GM10266 (cell line): Measurements from ENCODE around the gene TMEM167A.
"Not testable (repeated sequence)": the region's sequence is repeated elsewhere in the genome, so short reads cannot be mapped to it uniquely, and the experiment has no call there.

Source experiments
- DNase-seq: peaks from one replicate; pipeline ENCODE4 v3.0.0; 2012; ENCODE audit errors: extremely low spot score
- CTCF ChIP-seq: IDR thresholded peaks from 2 replicates; pipeline ENCODE4 v1.5.1; 2012; ENCODE audit warnings: mild to moderate bottlenecking, low read depth; ENCODE audit not compliant: control insufficient read depth, insufficient read depth; ENCODE audit errors: missing control alignments

Gene TMEM167A

GRCh38 chr5:83069096-83069799 is 7.9 kb downstream of the TMEM167A start:
- DNase-seq, result no peak
- TF ChIP-seq CTCF, result no peak

GRCh38 chr5:83067377-83067776 is 9.8 kb downstream of the TMEM167A start:
- DNase-seq, result not testable (repeated sequence)

- DNase-seq, result no peak
- TF ChIP-seq CTCF, result no peak
Measured at GRCh38 chr5:83066548-83067110, 10.6 kb downstream of the TMEM167A start.

- no peak for DNase-seq
- TF ChIP-seq CTCF, result no peak
Measured at GRCh38 chr5:83059341-83059740, 17.9 kb downstream of the TMEM167A start.

DNA sequence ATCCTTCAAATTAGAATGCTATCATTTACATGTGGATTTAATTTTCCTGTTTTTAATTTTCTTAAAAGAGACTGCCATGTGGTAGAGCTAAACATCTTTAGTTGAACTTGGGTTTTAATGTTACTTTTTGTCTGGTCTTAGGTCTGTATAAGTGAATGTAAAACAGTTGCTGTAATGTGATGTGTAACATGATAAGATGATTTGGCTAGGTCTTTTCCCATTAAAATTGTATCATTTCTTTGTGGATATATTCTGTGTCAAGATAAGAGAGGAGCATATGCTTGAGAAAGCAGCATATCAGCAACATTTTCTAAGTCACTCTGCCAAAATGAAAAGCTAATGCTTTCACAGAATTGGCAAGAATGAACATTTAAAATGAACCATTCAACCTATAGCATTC is 18.5 kb downstream of the TMEM167A start:
- TF ChIP-seq CTCF, result no peak
- no peak for DNase-seq

DNA sequence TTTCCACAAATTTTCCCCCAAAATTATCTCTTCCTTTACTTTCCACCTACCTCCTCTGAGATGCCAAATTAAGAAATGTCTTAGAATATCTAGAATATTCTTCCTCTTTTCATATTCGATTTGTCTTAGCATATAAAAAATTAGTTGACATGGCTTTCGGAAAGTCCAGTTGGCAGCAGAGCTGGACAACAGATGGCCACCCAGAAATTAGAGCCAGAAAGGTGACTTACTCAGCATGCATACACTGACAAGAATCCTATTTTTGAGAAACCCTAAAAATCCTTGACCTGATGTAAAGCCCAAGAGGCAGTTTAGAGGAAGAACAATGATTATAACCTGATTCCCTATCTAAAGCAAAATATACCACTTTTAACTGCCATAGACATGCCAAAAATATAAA is 22.0 kb downstream of the TMEM167A start:
- DNase-seq, result no peak
- TF ChIP-seq CTCF, result no peak

DNA sequence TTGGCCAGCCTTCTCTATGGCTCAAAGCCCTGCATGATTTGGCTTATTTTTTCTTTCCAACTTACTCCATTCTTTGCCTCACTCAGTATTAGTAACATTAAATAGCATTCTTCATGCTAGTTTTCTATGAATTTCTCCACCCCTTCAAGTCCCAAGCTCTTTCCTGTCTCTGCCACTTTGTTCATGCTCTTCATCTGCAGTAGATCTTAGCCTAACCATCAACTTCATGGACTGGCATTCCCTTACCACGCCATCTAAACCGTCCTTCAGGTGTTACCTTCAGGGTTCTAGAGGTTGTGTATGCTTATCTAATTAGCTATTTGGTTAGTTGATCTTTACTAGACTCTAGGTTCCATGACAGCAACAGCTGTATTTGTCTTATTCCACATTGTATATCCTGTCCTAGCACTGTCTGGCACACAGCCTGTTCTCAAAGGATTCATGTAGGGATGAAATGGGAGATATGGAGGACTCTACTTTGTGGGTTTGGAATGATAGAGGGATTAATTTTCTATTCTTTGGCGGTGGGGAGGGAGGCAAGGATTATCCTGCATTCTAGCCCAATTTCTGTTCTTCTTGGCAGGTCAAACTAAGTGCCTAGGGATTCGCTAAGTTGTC is 26.4 kb downstream of the TMEM167A start:
- no peak for TF ChIP-seq CTCF
- no peak for DNase-seq
